T-helper 2 cell (primary cell): ENCODE measurements around the gene TSFM.

ENCODE experiments used
- DNase-seq, 5 experiments: peaks; one replicate each; pipeline versions ENCODE4 v3.0.0 to v3.0.0-alpha.2; 2012 to 2022
- total RNA-seq, 2 donors: gene quantifications; one replicate each; lab custom pipeline; 2026; lab: John Stamatoyannopoulos, UW

Gene TSFM
- total RNA-seq = 0.94 reads per million in 2 donors

- peak; percentile 89 to 98 (median 96) for DNase-seq
These were observed at the start of gene TSFM for GRCh38 chr12:57782608-57783465. TSS of gene TSFM (plus strand) at chr12:57782787. CDS start at chr12:57782802, 15 bp downstream.

GRCh38 chr12:57733928-57734327 lies 48.7 kb upstream of the TSFM start:
- DNase-seq = no peak

GRCh38 chr12:57734591-57734990 lies 48.0 kb upstream of the TSFM start:
- no peak for DNase-seq

GRCh38 chr12:57735198-57735855 lies 47.3 kb upstream of the TSFM start:
- DNase-seq = no peak

GRCh38 chr12:57735952-57736740 lies 46.4 kb upstream of the TSFM start:
- no peak for DNase-seq

GRCh38 chr12:57736741-57737466 lies 45.7 kb upstream of the TSFM start:
- no peak for DNase-seq

- DNase-seq = no peak
These were observed 44.8 kb upstream of the TSFM start for GRCh38 chr12:57737467-57738460.

GRCh38 chr12:57738661-57739237 lies 43.8 kb upstream of the TSFM start, which contains the start of gene AGAP2:
TSS of gene AGAP2 (minus strand) at chr12:57738742. CDS start at chr12:57738246, 496 bp downstream.
- DNase-seq = no peak

GRCh38 chr12:57739387-57739786 lies 43.2 kb upstream of the TSFM start:
- no peak for DNase-seq

GRCh38 chr12:57739914-57740538 lies 42.6 kb upstream of the TSFM start:
- DNase-seq = no peak

- peak; percentile 36 to 94 (median 78) for DNase-seq
These were observed 41.8 kb upstream of the TSFM start for GRCh38 chr12:57740656-57741412.

GRCh38 chr12:57741413-57741789 lies 41.2 kb upstream of the TSFM start:
- DNase-seq = no peak

- DNase-seq = peak; percentile 48 to 92 (median 72)
These were observed 40.5 kb upstream of the TSFM start for GRCh38 chr12:57741844-57742738.

- DNase-seq = no peak
These were observed 38.8 kb upstream of the TSFM start for GRCh38 chr12:57743769-57744168.

GRCh38 chr12:57744194-57744776 lies 38.3 kb upstream of the TSFM start:
- DNase-seq = peak in 4 of 5 experiments; percentile 30 to 86 (median 57)

GRCh38 chr12:57744777-57745484 lies 37.7 kb upstream of the TSFM start, which contains the start of gene TSPAN31:
TSS of gene TSPAN31 (plus strand) at chr12:57745039. CDS start at chr12:57745155, 116 bp downstream.
- peak; percentile 79 to 99 (median 92) for DNase-seq

- no peak for DNase-seq
These were observed 37.1 kb upstream of the TSFM start for GRCh38 chr12:57745485-57745881.
